ENCODE measurements around the gene ZMIZ1. TPM values are rescaled to one million over a fixed set of nuclear protein-coding genes. Genes with fewer than 3 reads are reported as not detected.
A peak's percentile ranks its signal among the peaks of the same experiment; 100 is the strongest.

Gene ZMIZ1
- total RNA-seq, 1 donor from 2014 or later = 11.5 TPM

GRCh38 chr10:79115302-79115701, 46.5 kb downstream of the ZMIZ1 start:
- H3K9me3 ChIP-seq (ENCODE audit: control insufficient read depth in 3 of 3, low read length in 3 of 3) = no peaks in the 10 kb centered on the region
- H3K4me1 ChIP-seq (ENCODE audit: control insufficient read depth in 3 of 3, insufficient read depth in 3 of 3, low read length in 3 of 3) = peaks cover 73 to 87% (median 84%) of the 10 kb centered on the region in 3 donors
- H3K4me3 ChIP-seq (ENCODE audit: low read length in 3 of 3) = no peak overlapping the region
- peak overlapping the region in 1 of 3 donors; percentile 40 for H3K9ac ChIP-seq (ENCODE audit: low read depth in 1 of 3, low read length in 3 of 3)
- peaks cover 15 to 20% (median 16%) of the 10 kb centered on the region in 3 donors for H3K36me3 ChIP-seq (ENCODE audit: control insufficient read depth in 3 of 3, insufficient read depth in 3 of 3, low read length in 3 of 3)
- H3K27me3 ChIP-seq (ENCODE audit: control insufficient read depth in 3 of 3, insufficient read depth in 3 of 3, low read length in 3 of 3) = no peaks in the 10 kb centered on the region
- no peak overlapping the region for H3K27ac ChIP-seq (ENCODE audit: low read depth, low read length)

- Histone ChIP-seq H3K4me1 (ENCODE audit: control insufficient read depth in 3 of 3, insufficient read depth in 3 of 3, low read length in 3 of 3) (peaks cover 68 to 77% (median 74%) of the 10 kb centered on the region in 3 donors), H3K4me3 (ENCODE audit: low read length in 3 of 3) (peak overlapping the region in 1 of 3 donors; percentile 6), H3K9me3 (ENCODE audit: control insufficient read depth in 3 of 3, low read length in 3 of 3) (no peaks in the 10 kb centered on the region), H3K36me3 (ENCODE audit: control insufficient read depth in 3 of 3, insufficient read depth in 3 of 3, low read length in 3 of 3) (peaks cover 13 to 26% (median 13%) of the 10 kb centered on the region in 3 donors), H3K9ac (ENCODE audit: low read depth in 1 of 3, low read length in 3 of 3) (peak overlapping the region in 2 of 3 donors; percentile 8 to 25), H3K27me3 (ENCODE audit: control insufficient read depth in 3 of 3, insufficient read depth in 3 of 3, low read length in 3 of 3) (no peaks in the 10 kb centered on the region), H3K27ac (ENCODE audit: low read depth, low read length) (no peak overlapping the region)
Observed at GRCh38 chr10:79116368-79116767, 47.6 kb downstream of the ZMIZ1 start.

- Histone ChIP-seq H3K4me3 (ENCODE audit: low read length in 3 of 3) (no peak overlapping the region), H3K9ac (ENCODE audit: low read depth in 1 of 3, low read length in 3 of 3) (peak overlapping the region in 1 of 3 donors; percentile 8), H3K27me3 (ENCODE audit: control insufficient read depth in 3 of 3, insufficient read depth in 3 of 3, low read length in 3 of 3) (no peaks in the 10 kb centered on the region)
Observed at GRCh38 chr10:79116801-79117723, 48.3 kb downstream of the ZMIZ1 start.

GRCh38 chr10:79118286-79119202, 49.8 kb downstream of the ZMIZ1 start:
- H3K9ac ChIP-seq (ENCODE audit: low read depth in 1 of 3, low read length in 3 of 3) = peak overlapping the region in 1 of 3 donors; percentile 28
- H3K4me3 ChIP-seq (ENCODE audit: low read length in 3 of 3) = no peak overlapping the region
- no peaks in the 10 kb centered on the region for H3K9me3 ChIP-seq (ENCODE audit: control insufficient read depth in 3 of 3, low read length in 3 of 3)
- H3K27me3 ChIP-seq (ENCODE audit: control insufficient read depth in 3 of 3, insufficient read depth in 3 of 3, low read length in 3 of 3) = no peaks in the 10 kb centered on the region
- H3K27ac ChIP-seq (ENCODE audit: low read depth, low read length) = no peak overlapping the region
- H3K36me3 ChIP-seq (ENCODE audit: control insufficient read depth in 3 of 3, insufficient read depth in 3 of 3, low read length in 3 of 3) = peaks cover 13 to 27% (median 18%) of the 10 kb centered on the region in 3 donors
- H3K4me1 ChIP-seq (ENCODE audit: control insufficient read depth in 3 of 3, insufficient read depth in 3 of 3, low read length in 3 of 3) = peaks cover 50 to 70% (median 64%) of the 10 kb centered on the region in 3 donors

More at GRCh38 chr10:79116801-79117723, 48.3 kb downstream of the ZMIZ1 start:
- Histone ChIP-seq H3K36me3 (ENCODE audit: control insufficient read depth in 3 of 3, insufficient read depth in 3 of 3, low read length in 3 of 3) (peaks cover 13 to 25% (median 16%) of the 10 kb centered on the region in 3 donors), H3K4me1 (ENCODE audit: control insufficient read depth in 3 of 3, insufficient read depth in 3 of 3, low read length in 3 of 3) (peaks cover 61 to 72% (median 68%) of the 10 kb centered on the region in 3 donors), H3K27ac (ENCODE audit: low read depth, low read length) (no peak overlapping the region), H3K9me3 (ENCODE audit: control insufficient read depth in 3 of 3, low read length in 3 of 3) (no peaks in the 10 kb centered on the region)

GRCh38 chr10:79119306-79119705, 50.5 kb downstream of the ZMIZ1 start:
- Histone ChIP-seq H3K9ac (ENCODE audit: low read depth in 1 of 3, low read length in 3 of 3) (no peak overlapping the region), H3K4me3 (ENCODE audit: low read length in 3 of 3) (no peak overlapping the region), H3K36me3 (ENCODE audit: control insufficient read depth in 3 of 3, insufficient read depth in 3 of 3, low read length in 3 of 3) (peaks cover 13 to 30% (median 20%) of the 10 kb centered on the region in 3 donors), H3K9me3 (ENCODE audit: control insufficient read depth in 3 of 3, low read length in 3 of 3) (no peaks in the 10 kb centered on the region), H3K27ac (ENCODE audit: low read depth, low read length) (no peak overlapping the region), H3K27me3 (ENCODE audit: control insufficient read depth in 3 of 3, insufficient read depth in 3 of 3, low read length in 3 of 3) (no peaks in the 10 kb centered on the region), H3K4me1 (ENCODE audit: control insufficient read depth in 3 of 3, insufficient read depth in 3 of 3, low read length in 3 of 3) (peaks cover 48 to 71% (median 63%) of the 10 kb centered on the region in 3 donors)

GRCh38 chr10:79123547-79123963, 54.8 kb downstream of the ZMIZ1 start:
- Histone ChIP-seq H3K27me3 (ENCODE audit: control insufficient read depth in 3 of 3, insufficient read depth in 3 of 3, low read length in 3 of 3) (no peaks in the 10 kb centered on the region), H3K4me3 (ENCODE audit: low read length in 3 of 3) (peak overlapping the region in 1 of 3 donors; percentile 16), H3K27ac (ENCODE audit: low read depth, low read length) (peak overlapping the region; percentile 59), H3K36me3 (ENCODE audit: control insufficient read depth in 3 of 3, insufficient read depth in 3 of 3, low read length in 3 of 3) (peaks cover 28 to 41% (median 35%) of the 10 kb centered on the region in 3 donors), H3K4me1 (ENCODE audit: control insufficient read depth in 3 of 3, insufficient read depth in 3 of 3, low read length in 3 of 3) (peaks cover 45 to 69% (median 60%) of the 10 kb centered on the region in 3 donors), H3K9me3 (ENCODE audit: control insufficient read depth in 3 of 3, low read length in 3 of 3) (no peaks in the 10 kb centered on the region), H3K9ac (ENCODE audit: low read depth in 1 of 3, low read length in 3 of 3) (peak overlapping the region in 1 of 3 donors; percentile 8)

- Histone ChIP-seq H3K27me3 (ENCODE audit: control insufficient read depth in 3 of 3, insufficient read depth in 3 of 3, low read length in 3 of 3) (no peaks in the 10 kb centered on the region), H3K36me3 (ENCODE audit: control insufficient read depth in 3 of 3, insufficient read depth in 3 of 3, low read length in 3 of 3) (peaks cover 28 to 38% (median 34%) of the 10 kb centered on the region in 3 donors), H3K9me3 (ENCODE audit: control insufficient read depth in 3 of 3, low read length in 3 of 3) (no peaks in the 10 kb centered on the region), H3K4me3 (ENCODE audit: low read length in 3 of 3) (peak overlapping the region in 1 of 3 donors; percentile 16), H3K27ac (ENCODE audit: low read depth, low read length) (peak overlapping the region; percentile 59), H3K4me1 (ENCODE audit: control insufficient read depth in 3 of 3, insufficient read depth in 3 of 3, low read length in 3 of 3) (peaks cover 46 to 69% (median 61%) of the 10 kb centered on the region in 3 donors), H3K9ac (ENCODE audit: low read depth in 1 of 3, low read length in 3 of 3) (peak overlapping the region in 1 of 3 donors; percentile 33)
Observed at GRCh38 chr10:79124066-79124465, 55.3 kb downstream of the ZMIZ1 start.

- H3K27me3 ChIP-seq (ENCODE audit: control insufficient read depth in 3 of 3, insufficient read depth in 3 of 3, low read length in 3 of 3) = no peaks in the 10 kb centered on the region
- peaks cover 23 to 30% (median 24%) of the 10 kb centered on the region in 3 donors for H3K36me3 ChIP-seq (ENCODE audit: control insufficient read depth in 3 of 3, insufficient read depth in 3 of 3, low read length in 3 of 3)
- H3K9ac ChIP-seq (ENCODE audit: low read depth in 1 of 3, low read length in 3 of 3) = no peak overlapping the region
- H3K4me1 ChIP-seq (ENCODE audit: control insufficient read depth in 3 of 3, insufficient read depth in 3 of 3, low read length in 3 of 3) = peaks cover 56 to 78% (median 72%) of the 10 kb centered on the region in 3 donors
- no peaks in the 10 kb centered on the region for H3K9me3 ChIP-seq (ENCODE audit: control insufficient read depth in 3 of 3, low read length in 3 of 3)
- H3K4me3 ChIP-seq (ENCODE audit: low read length in 3 of 3) = no peak overlapping the region
- no peak overlapping the region for H3K27ac ChIP-seq (ENCODE audit: low read depth, low read length)
Observed at GRCh38 chr10:79125092-79125491, 56.3 kb downstream of the ZMIZ1 start.

GRCh38 chr10:79126351-79127080, 57.8 kb downstream of the ZMIZ1 start:
- Histone ChIP-seq H3K27ac (ENCODE audit: low read depth, low read length) (no peak overlapping the region), H3K4me3 (ENCODE audit: low read length in 3 of 3) (no peak overlapping the region), H3K27me3 (ENCODE audit: control insufficient read depth in 3 of 3, insufficient read depth in 3 of 3, low read length in 3 of 3) (no peaks in the 10 kb centered on the region), H3K36me3 (ENCODE audit: control insufficient read depth in 3 of 3, insufficient read depth in 3 of 3, low read length in 3 of 3) (peaks cover 18 to 24% (median 21%) of the 10 kb centered on the region in 3 donors), H3K4me1 (ENCODE audit: control insufficient read depth in 3 of 3, insufficient read depth in 3 of 3, low read length in 3 of 3) (peaks cover 59 to 86% (median 77%) of the 10 kb centered on the region in 3 donors), H3K9ac (ENCODE audit: low read depth in 1 of 3, low read length in 3 of 3) (no peak overlapping the region), H3K9me3 (ENCODE audit: control insufficient read depth in 3 of 3, low read length in 3 of 3) (no peaks in the 10 kb centered on the region)

Data from skeletal muscle tissue (tissue), 4 donors.